ENCODE data around the gene C9orf85. TPM values are rescaled to one million over a fixed set of nuclear protein-coding genes. Genes with fewer than 3 reads are reported as not detected.
"Not testable (repeated sequence)": the region's sequence is repeated elsewhere in the genome, so short reads cannot be mapped to it uniquely, and the experiment has no call there.

The C9orf85 gene
- polyA plus RNA-seq, 1 donor from 2014 or later = 20.3 TPM

DNA sequence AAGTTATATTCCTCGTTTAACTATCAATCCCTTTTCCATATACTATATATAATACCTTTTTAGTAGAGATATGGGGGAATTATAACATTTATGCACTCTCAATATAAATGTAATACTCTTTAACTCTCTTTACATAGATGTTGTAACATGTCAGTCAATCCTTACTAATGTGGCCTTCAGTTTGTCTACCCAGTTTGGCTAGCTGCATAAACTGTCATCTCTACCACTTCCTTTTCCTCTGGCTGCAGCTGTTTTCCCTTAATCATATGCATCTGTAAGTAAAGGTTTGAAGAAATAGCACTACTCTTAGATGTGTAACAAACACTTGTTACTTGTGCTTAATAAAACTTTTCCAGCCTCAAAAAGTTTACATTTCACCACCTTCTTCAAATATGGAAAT lies 13.9 kb upstream of the C9orf85 start:
- H3K4me3 ChIP-seq (ENCODE audit: low read length) = no peak overlapping the region
- H3K27ac ChIP-seq (ENCODE audit: low read length) = no peak overlapping the region
- no peak overlapping the region for H3K9ac ChIP-seq (ENCODE audit: low read length)
- no peak for TF ChIP-seq TAF1 (IDR thresholded peaks at IDR 0.05; ENCODE audit: low read depth)
- TF ChIP-seq POLR2AphosphoS5 (IDR thresholded peaks at IDR 0.05) = no peak
- no peak for TF ChIP-seq EZH2 (IDR thresholded peaks at IDR 0.05; ENCODE audit: borderline replicate concordance, insufficient read depth, low read length, poor library complexity, severe bottlenecking)
- TF ChIP-seq, protein P1, sequence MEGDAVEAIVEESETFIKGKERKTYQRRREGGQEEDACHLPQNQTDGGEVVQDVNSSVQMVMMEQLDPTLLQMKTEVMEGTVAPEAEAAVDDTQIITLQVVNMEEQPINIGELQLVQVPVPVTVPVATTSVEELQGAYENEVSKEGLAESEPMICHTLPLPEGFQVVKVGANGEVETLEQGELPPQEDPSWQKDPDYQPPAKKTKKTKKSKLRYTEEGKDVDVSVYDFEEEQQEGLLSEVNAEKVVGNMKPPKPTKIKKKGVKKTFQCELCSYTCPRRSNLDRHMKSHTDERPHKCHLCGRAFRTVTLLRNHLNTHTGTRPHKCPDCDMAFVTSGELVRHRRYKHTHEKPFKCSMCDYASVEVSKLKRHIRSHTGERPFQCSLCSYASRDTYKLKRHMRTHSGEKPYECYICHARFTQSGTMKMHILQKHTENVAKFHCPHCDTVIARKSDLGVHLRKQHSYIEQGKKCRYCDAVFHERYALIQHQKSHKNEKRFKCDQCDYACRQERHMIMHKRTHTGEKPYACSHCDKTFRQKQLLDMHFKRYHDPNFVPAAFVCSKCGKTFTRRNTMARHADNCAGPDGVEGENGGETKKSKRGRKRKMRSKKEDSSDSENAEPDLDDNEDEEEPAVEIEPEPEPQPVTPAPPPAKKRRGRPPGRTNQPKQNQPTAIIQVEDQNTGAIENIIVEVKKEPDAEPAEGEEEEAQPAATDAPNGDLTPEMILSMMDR (IDR thresholded peaks at IDR 0.05; ENCODE audit: poor library complexity, severe bottlenecking) = no peak
- TF ChIP-seq, protein P2, sequence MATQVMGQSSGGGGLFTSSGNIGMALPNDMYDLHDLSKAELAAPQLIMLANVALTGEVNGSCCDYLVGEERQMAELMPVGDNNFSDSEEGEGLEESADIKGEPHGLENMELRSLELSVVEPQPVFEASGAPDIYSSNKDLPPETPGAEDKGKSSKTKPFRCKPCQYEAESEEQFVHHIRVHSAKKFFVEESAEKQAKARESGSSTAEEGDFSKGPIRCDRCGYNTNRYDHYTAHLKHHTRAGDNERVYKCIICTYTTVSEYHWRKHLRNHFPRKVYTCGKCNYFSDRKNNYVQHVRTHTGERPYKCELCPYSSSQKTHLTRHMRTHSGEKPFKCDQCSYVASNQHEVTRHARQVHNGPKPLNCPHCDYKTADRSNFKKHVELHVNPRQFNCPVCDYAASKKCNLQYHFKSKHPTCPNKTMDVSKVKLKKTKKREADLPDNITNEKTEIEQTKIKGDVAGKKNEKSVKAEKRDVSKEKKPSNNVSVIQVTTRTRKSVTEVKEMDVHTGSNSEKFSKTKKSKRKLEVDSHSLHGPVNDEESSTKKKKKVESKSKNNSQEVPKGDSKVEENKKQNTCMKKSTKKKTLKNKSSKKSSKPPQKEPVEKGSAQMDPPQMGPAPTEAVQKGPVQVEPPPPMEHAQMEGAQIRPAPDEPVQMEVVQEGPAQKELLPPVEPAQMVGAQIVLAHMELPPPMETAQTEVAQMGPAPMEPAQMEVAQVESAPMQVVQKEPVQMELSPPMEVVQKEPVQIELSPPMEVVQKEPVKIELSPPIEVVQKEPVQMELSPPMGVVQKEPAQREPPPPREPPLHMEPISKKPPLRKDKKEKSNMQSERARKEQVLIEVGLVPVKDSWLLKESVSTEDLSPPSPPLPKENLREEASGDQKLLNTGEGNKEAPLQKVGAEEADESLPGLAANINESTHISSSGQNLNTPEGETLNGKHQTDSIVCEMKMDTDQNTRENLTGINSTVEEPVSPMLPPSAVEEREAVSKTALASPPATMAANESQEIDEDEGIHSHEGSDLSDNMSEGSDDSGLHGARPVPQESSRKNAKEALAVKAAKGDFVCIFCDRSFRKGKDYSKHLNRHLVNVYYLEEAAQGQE (IDR thresholded peaks at IDR 0.05; ENCODE audit: borderline replicate concordance) = no peak
- TF ChIP-seq MXI1 (conservative IDR thresholded peaks at IDR 0.05; ENCODE audit: poor library complexity, severe bottlenecking) = no peak
- TF ChIP-seq EP300 (conservative IDR thresholded peaks at IDR 0.05; ENCODE audit: poor library complexity, severe bottlenecking) = no peak
- no peak for TF ChIP-seq SMC3 (conservative IDR thresholded peaks at IDR 0.05; ENCODE audit: poor library complexity)
- H3K4me2 ChIP-seq (ENCODE audit: low read length) = no peak overlapping the region
- H3K9me3 ChIP-seq (ENCODE audit: low read length) = no peaks in the 10 kb centered on the region
- H3F3A ChIP-seq (ENCODE audit: insufficient read depth, low read length, poor library complexity, severe bottlenecking) = no peaks in the 10 kb centered on the region
- H4K20me1 ChIP-seq (ENCODE audit: insufficient read depth) = no peaks in the 10 kb centered on the region
- no peak overlapping the region for H2AFZ ChIP-seq (ENCODE audit: low read depth, low read length)
- no peaks in the 10 kb centered on the region for H3K9me2 ChIP-seq (ENCODE audit: insufficient read depth, low read length)
- no peaks in the 10 kb centered on the region for H3K27me3 ChIP-seq (ENCODE audit: insufficient read depth, low read depth, low read length)
- peaks cover 89% of the 10 kb centered on the region for H3K79me2 ChIP-seq (replicated peaks; ENCODE audit: insufficient read depth, low read length)
- no peaks in the 10 kb centered on the region for H3K36me3 ChIP-seq (ENCODE audit: insufficient read depth, low read length)

DNA sequence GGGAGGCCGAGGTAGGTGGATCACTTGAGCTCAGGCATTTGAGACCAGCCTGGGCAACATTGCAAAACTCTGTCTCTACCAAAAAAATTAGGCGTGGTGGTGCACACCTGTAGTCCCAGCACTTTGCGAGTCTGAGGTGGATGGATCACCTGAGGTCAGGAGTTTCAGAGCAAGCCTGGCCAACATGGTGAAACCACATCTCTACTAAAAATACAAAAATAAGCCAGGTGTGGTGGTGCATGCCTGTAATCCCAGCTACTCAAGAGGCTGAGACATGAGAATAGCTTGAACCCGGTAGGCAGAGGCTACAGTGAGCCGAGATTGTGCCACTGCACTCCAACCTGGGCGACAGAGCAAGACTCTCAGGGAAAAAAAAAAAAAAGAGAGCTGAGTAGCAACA lies 12.7 kb upstream of the C9orf85 start:
- not testable (repeated sequence) for H3F3A ChIP-seq (ENCODE audit: insufficient read depth, low read length, poor library complexity, severe bottlenecking); H3K27ac ChIP-seq (ENCODE audit: low read length); H3K9me3 ChIP-seq (ENCODE audit: low read length); H3K4me2 ChIP-seq (ENCODE audit: low read length); H4K20me1 ChIP-seq (ENCODE audit: insufficient read depth); H3K9me2 ChIP-seq (ENCODE audit: insufficient read depth, low read length); H3K36me3 ChIP-seq (ENCODE audit: insufficient read depth, low read length); H3K4me3 ChIP-seq (ENCODE audit: low read length); H3K9ac ChIP-seq (ENCODE audit: low read length); H2AFZ ChIP-seq (ENCODE audit: low read depth, low read length); H3K27me3 ChIP-seq (ENCODE audit: insufficient read depth, low read depth, low read length)
- H3K79me2 ChIP-seq (replicated peaks; ENCODE audit: insufficient read depth, low read length) = peaks cover 90% of the 10 kb centered on the region

Data from neural cell (in vitro differentiated cells).